GM21526 (cell line): ENCODE data around the gene MPP3.
"Not testable (repeated sequence)": the region's sequence is repeated elsewhere in the genome, so short reads cannot be mapped to it uniquely, and the experiment has no call there.

ENCODE experiments used
- ATAC-seq: cut with Tn5 transposase; IDR thresholded peaks from one replicate; pipeline ENCODE4 v1.9.1; 2021; ENCODE audit warnings: moderate library complexity; ENCODE audit not compliant: unreplicated experiment, low FRiP score

The MPP3 gene

GRCh38 chr17:43812396-43813265, 20.3 kb downstream of the MPP3 start:
- ATAC-seq, result no peak

GRCh38 chr17:43810823-43811222, 22.1 kb downstream of the MPP3 start:
- ATAC-seq, result no peak

- no peak for ATAC-seq
Observed at GRCh38 chr17:43810226-43810715, 22.7 kb downstream of the MPP3 start.

- ATAC-seq, result no peak
Observed at GRCh38 chr17:43809121-43809520, 23.8 kb downstream of the MPP3 start.

GRCh38 chr17:43808076-43808475, 24.9 kb downstream of the MPP3 start:
- no peak for ATAC-seq

GRCh38 chr17:43805117-43805516, 27.8 kb downstream of the MPP3 start:
- ATAC-seq, result no peak

GRCh38 chr17:43803758-43804157, 29.2 kb downstream of the MPP3 start:
- no peak for ATAC-seq

GRCh38 chr17:43801844-43802243, 31.1 kb downstream of the MPP3 start:
- ATAC-seq, result no peak

GRCh38 chr17:43800736-43801135, 32.2 kb downstream of the MPP3 start:
- ATAC-seq, result no peak

- ATAC-seq, result no peak
Observed at GRCh38 chr17:43799047-43799446, 33.9 kb downstream of the MPP3 start.

GRCh38 chr17:43798024-43798423, 34.9 kb downstream of the MPP3 start:
- ATAC-seq, result not testable (repeated sequence)

GRCh38 chr17:43792668-43793067, 40.3 kb downstream of the MPP3 start:
- ATAC-seq, result not testable (repeated sequence)

GRCh38 chr17:43791589-43791988, 41.4 kb downstream of the MPP3 start:
- no peak for ATAC-seq

GRCh38 chr17:43790311-43790940, 42.5 kb downstream of the MPP3 start:
- no peak for ATAC-seq

GRCh38 chr17:43789482-43789881, 43.5 kb downstream of the MPP3 start:
- no peak for ATAC-seq

GRCh38 chr17:43788540-43788939, 44.4 kb downstream of the MPP3 start:
- ATAC-seq, result no peak

GRCh38 chr17:43787728-43788127, 45.2 kb downstream of the MPP3 start:
- ATAC-seq, result no peak

GRCh38 chr17:43784628-43785101, 48.3 kb downstream of the MPP3 start:
- no peak for ATAC-seq

GRCh38 chr17:43784068-43784467, 48.9 kb downstream of the MPP3 start:
- ATAC-seq, result no peak

- ATAC-seq, result no peak
Observed at GRCh38 chr17:43782913-43783680, 49.8 kb downstream of the MPP3 start.

- no peak for ATAC-seq
Observed at GRCh38 chr17:43780135-43780534, 52.8 kb downstream of the MPP3 start, which contains the start of gene CFAP97D1. TSS of gene CFAP97D1 (plus strand) at chr17:43780435. CDS start at chr17:43780463, 28 bp downstream.
